Measurements from ENCODE around the gene MSS51.
"Not testable (repeated sequence)": the region's sequence is repeated elsewhere in the genome, so short reads cannot be mapped to it uniquely, and the experiment has no call there.

Gene MSS51

DNA sequence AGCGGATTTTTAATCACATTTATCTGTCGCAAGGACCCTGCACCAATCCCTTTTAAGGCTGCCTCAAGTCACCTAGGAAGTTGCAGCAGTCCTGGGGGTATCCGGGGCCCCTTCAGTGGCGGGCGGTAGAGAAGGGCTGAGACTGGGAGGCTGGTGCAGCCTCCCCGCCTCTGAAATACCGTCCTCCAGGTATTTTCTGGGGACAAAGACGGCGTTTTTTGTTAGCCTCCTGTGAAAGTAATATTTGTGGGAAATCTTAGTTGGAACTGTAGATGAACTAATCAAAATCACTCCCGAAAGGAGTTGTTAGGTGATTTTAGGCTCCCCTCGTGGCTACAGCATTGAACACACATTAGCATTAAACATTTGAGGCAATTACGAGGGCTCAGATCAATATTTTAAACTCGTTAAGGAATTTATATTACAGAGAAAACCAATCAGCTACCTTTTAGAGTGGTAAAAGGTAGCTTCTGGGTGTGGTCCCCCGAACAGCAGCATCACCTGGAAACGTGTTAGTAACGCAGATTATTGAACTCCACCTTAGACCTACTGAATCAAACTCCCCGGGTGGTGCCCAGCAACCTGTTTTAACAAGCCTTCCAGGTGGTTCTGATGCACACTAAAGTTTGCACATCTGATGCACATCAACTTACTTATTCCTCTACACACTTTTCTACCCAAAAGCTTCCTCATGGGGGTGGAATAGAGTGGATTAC is 19.0 kb downstream of the MSS51 start:
- DNase-seq (ENCODE audit: low read depth in 3 of 3) = no peak

DNA sequence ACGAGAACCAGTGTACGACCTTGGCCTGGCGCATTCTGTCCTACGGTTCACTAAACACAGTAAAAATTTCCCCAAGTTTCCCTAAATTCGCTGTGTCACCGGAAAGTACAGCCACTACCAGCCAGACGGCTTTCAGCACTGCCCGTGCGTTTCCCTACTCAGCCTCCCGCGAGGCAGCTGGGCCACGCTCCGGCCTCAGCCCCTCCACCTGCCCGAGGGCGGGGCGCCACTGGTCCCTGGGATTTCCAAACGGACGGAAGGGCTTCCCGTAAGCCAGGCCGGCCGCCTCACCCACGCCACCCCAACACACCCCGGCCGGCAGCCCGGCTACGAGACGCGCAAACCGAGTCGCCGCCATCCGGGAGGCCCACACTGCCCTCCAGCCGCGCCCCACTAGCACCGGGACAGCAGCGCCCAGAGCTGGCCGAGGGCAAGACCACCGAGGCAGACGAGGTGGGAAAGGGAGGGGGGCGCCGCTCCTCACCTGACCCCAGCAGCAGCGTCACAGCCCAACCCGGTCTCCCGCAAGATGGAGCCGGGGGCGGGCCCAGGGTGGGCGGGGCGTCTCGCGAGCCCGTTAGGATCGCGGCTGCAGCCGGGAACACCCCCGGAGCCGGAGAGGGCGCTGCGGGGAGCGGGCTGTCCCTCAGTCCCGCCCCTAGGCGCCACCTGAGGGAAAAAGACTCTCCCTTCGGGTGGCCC is 19.7 kb downstream of the MSS51 start, which contains the start of gene ANXA7:
Gene ANXA7, minus strand, starts transcription at position 531 of the 702 bp plus-strand sequence. CDS start 13,202 bp downstream, outside the sequence.
- peak; percentile 88 to 97 (median 90) for DNase-seq (ENCODE audit: low read depth in 3 of 3)

DNA sequence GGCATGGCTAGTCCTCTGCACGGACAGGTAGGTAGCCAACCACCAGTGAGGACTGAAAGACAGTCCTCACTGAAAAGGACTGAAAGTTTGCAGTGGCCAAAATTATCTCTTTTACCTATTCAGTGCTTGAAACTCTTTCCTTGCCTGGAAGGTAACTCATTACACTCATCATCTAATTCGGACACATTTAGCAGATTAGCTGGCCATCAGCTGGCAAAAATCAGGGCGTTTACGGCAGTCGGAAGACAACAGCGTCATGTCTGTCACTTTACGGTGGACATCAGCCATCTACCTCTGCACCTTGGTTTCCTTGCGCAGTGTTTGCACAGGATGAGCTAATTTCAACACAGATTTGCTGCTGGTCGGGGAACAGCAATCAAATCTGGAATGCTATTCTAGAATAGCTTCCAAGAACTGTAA is 20.2 kb downstream of the MSS51 start:
- peak; percentile 4 to 24 (median 21) for DNase-seq (ENCODE audit: low read depth in 3 of 3)

DNA sequence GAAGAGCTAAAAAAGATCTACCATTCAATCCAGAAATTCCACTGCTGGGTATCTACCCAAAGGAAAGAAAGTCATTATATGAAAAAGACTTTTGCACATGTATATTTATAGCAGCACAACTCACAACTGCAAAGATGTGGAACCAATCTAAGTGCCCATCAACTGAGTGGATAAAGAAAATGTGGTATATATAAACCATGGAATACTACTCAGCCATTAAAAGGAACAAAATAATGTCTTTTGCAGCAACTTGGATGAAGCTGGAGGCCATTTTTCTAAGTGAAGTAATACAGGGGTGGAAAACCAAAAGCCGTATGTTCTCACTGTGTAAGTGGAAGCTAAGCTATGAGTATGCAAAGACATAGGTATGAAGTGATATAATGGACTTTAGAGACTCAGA is 22.5 kb downstream of the MSS51 start:
- no peak for DNase-seq (ENCODE audit: low read depth in 3 of 3)

DNA sequence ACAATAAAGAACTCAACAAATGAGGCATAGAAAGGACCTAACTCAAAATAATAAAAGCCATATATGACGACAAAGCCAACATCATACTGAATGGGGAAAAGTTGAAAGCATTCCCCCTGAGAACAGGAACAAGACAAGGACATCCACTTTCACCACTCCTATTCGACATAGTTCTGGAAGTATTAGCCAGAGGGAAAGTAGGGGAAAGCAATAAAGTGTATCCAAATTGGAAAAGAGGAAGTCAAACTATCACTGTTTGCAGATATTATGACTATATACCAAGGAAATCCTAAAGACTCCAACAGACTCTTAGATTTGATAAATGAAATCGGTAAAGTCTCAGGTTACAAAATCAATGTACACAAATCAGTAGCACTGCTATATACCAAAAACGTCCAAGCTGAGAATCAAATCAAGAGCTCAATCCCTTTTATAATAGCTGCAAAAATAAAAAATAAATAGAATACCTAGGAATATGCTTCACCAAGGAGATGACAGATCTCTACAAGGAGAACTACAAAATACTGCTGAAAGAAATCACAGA is 24.3 kb downstream of the MSS51 start:
- DNase-seq (ENCODE audit: low read depth in 3 of 3) = no peak

DNA sequence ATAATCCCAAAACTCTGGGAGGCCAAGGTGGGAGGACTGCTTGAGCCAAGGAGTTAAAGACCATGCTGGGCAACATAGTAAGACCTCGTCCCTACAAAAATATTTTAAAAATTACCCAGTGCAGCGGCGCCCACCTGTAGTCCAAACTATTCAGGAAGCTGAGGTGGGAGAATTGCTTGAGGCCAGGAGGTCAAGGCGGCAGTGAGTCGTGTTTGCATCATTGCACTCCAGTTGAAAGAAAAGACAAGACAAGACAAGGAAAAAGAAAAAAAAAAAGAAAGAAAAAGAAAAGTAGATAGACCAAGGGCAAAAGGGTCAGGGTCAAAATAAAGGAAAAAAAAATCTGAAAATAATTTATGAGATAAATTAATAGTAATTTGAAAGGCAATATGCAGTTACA is 25.3 kb downstream of the MSS51 start:
- no peak for DNase-seq (ENCODE audit: low read depth in 3 of 3)

DNA sequence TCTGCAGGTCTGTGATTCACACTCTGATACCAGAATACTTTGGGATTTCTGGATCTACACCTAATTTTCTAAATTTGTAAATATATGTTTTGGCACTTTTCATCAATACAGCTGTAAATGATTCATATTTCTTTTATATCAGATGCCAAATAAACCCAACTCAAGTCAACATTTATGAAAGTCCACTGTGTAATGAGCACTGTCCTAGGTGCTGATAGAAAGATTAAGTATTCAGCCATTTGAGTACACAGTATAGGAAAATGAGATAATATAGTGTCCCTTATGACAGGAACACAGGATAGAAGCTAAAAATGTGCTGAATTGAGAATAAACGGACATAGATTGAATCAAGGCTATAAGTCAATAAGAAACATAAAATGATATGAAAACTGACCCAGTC is 25.9 kb downstream of the MSS51 start:
- no peak for DNase-seq (ENCODE audit: low read depth in 3 of 3)

DNA sequence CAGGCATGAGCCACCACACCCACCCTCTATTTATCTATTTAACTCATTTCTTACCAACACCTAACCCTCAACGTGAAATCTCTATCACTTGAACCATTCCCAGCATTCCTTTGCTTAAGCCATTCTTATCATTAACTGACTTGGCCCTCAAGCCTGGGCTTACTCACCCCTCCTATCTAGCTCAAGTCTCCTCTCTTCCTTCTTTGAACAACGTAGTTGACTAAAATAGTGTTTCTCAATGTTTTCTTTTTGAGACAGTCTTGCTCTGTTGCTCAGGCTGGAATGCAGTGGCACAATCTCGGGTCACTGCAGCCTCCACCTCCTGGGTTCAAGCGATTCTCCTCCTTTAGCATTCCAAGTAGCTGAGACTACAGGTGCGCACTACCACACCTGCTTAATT is 26.5 kb downstream of the MSS51 start:
- DNase-seq (ENCODE audit: low read depth in 3 of 3) = no peak

DNA sequence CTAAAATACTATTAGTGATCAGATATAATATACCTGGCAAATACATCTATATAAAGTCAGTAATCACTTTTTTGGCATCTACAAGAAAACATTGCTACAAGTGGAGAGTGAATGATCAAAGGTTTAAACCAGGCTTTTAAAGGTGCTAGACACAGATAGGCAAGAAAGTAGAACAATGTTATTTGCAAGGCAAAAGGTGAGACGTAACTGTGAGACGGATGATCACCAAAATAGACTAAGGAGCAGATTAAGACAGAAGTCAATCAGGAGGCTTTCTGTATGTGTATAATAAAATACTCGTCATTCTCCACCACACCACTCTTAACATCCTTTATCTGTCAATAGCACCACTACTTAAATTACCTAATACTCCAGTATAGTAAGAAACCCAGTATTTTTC is 27.8 kb downstream of the MSS51 start:
- DNase-seq (ENCODE audit: low read depth in 3 of 3) = no peak

DNA sequence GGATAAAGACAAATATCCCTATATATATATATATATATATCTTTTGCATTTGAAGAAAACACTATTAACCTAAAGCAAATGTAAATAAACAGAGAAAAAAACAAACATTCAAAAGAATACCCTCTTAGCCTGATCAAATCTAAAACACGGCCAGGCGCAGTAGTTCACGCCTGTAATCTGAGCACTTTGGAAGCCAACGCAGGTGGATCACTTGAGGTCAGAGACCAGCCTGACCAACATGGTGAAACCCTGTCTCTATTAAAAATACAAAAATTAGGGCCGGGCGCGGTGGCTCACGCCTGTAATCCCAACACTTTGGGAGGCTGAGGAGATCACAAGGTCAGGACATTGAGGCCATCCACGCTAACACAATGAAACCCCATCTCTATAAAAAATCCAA is 28.7 kb downstream of the MSS51 start:
- no peak for DNase-seq (ENCODE audit: low read depth in 3 of 3)

DNA sequence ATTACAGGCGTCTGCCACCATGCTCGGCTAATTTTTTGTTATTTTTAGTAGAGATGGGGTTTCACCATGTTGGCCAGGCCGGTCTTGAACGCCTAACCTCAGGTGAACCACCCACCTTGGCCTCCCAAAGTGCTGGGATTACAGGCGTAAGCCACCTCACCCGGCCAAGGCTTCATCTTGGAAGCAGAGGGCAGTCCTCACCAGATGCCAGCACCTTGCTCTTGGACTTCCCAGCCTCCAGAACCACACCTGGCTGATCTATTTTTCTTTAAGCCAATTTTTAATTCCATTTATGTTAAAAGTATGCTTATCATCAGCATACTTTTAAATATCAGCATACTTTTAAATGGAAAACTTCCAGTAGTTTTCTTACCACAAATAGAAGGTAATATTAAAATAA is 31.7 kb downstream of the MSS51 start:
- no peak for DNase-seq (ENCODE audit: low read depth in 3 of 3)

DNA sequence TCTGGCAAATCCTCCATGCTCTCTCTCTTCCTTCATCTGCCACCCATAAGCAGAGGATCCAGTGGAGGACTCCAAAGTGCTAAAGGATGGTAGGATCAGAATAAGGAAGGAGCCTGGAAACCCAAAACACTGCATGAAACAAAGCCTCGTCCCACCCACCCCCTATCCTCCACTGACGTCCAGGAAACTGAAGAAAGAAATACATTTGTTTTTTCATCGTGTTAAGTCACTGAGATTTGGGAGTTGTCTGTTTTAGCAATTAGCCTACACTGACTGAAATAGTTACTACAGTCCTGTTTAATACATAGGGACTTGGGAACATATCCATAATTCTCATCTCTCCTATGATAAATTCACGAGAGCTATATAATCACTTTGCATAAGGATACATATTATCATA is 34.3 kb downstream of the MSS51 start:
- DNase-seq (ENCODE audit: low read depth in 3 of 3) = no peak

DNA sequence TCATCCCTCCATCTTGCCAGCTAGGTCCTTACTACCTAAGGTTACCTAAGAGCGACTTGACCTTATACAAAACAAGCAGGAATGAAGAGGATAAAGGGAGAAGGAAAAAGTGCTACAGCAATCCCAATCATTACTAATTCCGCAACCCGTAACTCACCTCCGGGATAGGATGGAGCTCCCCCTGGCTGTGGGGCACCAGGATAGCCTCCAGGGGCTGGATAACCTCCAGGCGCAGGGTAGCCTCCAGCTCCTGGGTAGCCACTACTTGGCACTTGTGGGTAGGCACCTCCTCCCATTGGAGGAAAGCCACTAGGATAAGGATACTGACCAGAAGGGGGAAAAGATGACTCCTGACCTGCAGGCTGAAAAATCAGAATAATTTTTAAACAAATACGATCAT is 35.3 kb downstream of the MSS51 start:
- no peak for DNase-seq (ENCODE audit: low read depth in 3 of 3)

DNA sequence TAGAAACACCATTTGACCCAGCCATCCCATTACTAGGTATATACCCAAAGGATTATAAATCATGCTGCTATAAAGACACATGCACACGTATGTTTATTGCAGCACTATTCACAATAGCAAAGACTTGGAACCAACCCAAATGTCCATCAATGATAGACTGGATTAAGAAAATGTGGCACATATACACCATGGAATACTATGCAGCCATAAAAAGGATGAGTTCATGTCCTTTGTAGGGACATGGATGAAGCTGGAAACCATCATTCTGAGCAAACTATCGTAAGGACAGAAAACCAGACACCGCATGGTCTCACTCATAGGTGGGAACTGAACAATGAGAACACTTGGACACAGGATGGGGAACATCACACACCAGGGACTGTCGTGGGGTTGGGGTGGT is 39.0 kb downstream of the MSS51 start:
- not testable (repeated sequence) for DNase-seq (ENCODE audit: low read depth in 3 of 3)

DNA sequence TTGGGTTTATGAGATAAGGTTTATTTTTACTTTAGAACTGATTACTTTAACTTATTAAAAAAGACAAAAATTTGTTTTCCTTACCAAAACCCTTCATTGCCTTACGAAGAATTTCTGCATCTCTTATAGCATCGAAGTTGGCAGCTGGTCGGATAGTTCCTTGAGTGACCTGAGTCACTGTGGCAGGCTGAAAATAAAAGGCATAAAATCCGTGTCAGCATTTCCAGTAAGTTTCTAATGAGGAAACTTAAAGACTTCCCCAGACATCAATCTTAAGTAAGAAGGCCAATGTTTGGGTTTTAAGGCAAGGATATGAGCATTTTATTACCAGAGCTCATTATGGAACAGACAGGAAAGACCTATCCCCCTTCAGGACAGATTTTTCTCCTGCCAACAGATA is 45.1 kb downstream of the MSS51 start:
- no peak for DNase-seq (ENCODE audit: low read depth in 3 of 3)

DNA sequence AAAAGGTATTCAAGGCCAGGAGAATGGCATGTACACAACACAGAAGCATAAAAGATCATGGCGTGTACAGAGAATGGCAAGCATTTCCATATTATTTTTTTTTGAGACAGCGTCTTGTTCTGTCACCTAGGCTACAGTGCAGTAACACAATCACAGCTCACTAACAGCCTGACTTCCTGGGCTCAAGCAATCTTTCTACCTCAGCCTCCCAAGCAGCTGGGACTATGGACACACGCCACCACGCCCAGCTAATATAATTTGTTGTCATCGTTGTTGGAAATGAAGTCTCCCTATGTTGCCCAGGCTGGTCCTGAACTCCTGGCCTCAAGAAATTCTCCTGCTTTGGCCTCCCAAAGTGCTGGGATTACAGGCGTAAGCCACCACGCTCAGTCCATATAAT is 46.8 kb downstream of the MSS51 start:
- no peak for DNase-seq (ENCODE audit: low read depth in 3 of 3)

DNA sequence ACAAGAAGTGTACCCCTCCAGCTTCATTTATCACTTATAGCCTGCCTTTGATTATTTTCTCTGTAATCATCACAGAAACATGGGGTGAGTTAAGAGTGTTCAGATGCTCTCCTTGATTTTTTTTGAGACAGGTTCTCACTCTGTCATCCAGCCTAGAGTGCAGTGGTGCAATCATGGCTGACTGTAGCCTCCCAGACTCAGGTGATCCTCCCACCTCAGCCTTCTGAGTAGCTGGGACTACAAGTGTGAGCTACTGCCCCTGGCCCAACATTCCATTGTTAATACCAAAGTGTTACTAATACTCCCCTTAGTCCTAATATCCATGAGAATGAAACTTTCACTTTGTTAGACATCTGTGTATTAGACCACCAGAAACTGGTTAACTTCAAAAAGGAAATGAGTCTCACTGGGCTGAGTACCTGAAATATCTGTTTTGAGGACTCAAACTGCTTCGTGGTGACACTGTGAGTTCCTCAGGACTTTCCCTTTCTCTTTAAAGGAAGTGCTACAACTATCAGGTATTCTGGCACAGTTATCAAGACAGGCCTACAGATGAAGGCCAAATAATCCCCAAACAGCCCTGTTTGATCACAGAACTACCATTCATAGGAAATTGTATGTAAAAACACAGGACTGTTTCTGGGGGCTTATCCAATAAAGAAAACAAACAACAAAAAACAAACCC is 54.2 kb downstream of the MSS51 start:
- DNase-seq (ENCODE audit: low read depth in 3 of 3) = no peak

DNA sequence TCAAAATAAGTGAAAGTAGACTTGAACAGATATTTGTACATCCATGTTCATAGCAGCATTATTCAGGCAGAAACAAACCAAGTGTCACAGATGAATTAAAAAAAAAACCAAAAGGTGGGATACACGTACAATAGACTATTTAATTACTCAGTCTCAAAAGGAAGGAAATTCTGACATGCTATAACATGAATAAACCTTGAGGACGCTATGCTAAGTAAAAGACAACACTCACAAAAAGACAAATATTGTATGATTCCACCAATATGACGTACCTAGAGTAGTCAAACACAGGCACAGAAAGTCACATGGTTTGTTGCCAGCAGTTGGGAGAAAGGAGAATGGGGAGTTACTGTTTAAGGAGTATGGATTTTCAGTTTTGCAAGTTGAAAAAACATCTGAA is 56.7 kb downstream of the MSS51 start:
- no peak for DNase-seq (ENCODE audit: low read depth in 3 of 3)

Measured in stimulated activated CD4-positive, alpha-beta T cell treated with anti-CD3 and anti-CD28 coated beads, TNF-alpha, amount 100 ng/mL, for 48 hours (primary cell).